DMS153 treated with DMSO at 0.1 percent for 48 hours (cell line): ENCODE measurements around the gene C1GALT1.

Experiments
- DNase-seq: peaks from one replicate; lab custom pipeline; 2025; ENCODE audit not compliant: unreplicated experiment; lab: John Stamatoyannopoulos, UW

The C1GALT1 gene

GRCh38 chr7:7265081-7266075, 83.0 kb downstream of the C1GALT1 start:
- DNase-seq: no peak

- DNase-seq: no peak
These were observed 84.0 kb downstream of the C1GALT1 start for GRCh38 chr7:7266257-7266881.

- DNase-seq: no peak
These were observed 88.9 kb downstream of the C1GALT1 start for GRCh38 chr7:7271094-7271874.

GRCh38 chr7:7272294-7272693, 90.0 kb downstream of the C1GALT1 start:
- no peak for DNase-seq

GRCh38 chr7:7274782-7275181, 92.4 kb downstream of the C1GALT1 start:
- DNase-seq: no peak

GRCh38 chr7:7276161-7276560, 93.8 kb downstream of the C1GALT1 start:
- DNase-seq: no peak

- no peak for DNase-seq
These were observed 108.2 kb downstream of the C1GALT1 start for GRCh38 chr7:7290429-7291122.

- no peak for DNase-seq
These were observed 109.7 kb downstream of the C1GALT1 start for GRCh38 chr7:7292085-7292484.

- DNase-seq: no peak
These were observed 110.3 kb downstream of the C1GALT1 start for GRCh38 chr7:7292608-7293007.

GRCh38 chr7:7293092-7293491, 110.7 kb downstream of the C1GALT1 start:
- no peak for DNase-seq

GRCh38 chr7:7294911-7295310, 112.6 kb downstream of the C1GALT1 start:
- no peak for DNase-seq
